Prostate gland (tissue), 2 donors: ENCODE results near the gene COA8.

Experiments
- POLR2A ChIP-seq: fragments of 450-650 bp; IDR thresholded peaks from one replicate; pipeline ENCODE4 v1.6.1; 2016; ENCODE audit warnings: antibody characterized with exemption, mild to moderate bottlenecking
- POLR2AphosphoS5 ChIP-seq: sonication (generic); formaldehyde crosslinking; IDR thresholded peaks from one replicate; pipeline ENCODE4 v1.6.1; 2017; ENCODE audit warnings: antibody characterized with exemption
- TF ChIP-seq, protein P1 (sequence below), 4 experiments: fragments of 200-600 bp in 2 of 4; fragments of 450-650 bp in 2 of 4; sonication (generic) in 2 of 4; IDR thresholded peaks; 1 replicate in 3 of 4; 2 replicates in 1 of 4; pipeline ENCODE4 v1.5.1; 2016 to 2019; ENCODE audit warnings: antibody characterized with exemption in 4 of 4, mild to moderate bottlenecking in 2 of 4, moderate library complexity in 2 of 4

DNA sequence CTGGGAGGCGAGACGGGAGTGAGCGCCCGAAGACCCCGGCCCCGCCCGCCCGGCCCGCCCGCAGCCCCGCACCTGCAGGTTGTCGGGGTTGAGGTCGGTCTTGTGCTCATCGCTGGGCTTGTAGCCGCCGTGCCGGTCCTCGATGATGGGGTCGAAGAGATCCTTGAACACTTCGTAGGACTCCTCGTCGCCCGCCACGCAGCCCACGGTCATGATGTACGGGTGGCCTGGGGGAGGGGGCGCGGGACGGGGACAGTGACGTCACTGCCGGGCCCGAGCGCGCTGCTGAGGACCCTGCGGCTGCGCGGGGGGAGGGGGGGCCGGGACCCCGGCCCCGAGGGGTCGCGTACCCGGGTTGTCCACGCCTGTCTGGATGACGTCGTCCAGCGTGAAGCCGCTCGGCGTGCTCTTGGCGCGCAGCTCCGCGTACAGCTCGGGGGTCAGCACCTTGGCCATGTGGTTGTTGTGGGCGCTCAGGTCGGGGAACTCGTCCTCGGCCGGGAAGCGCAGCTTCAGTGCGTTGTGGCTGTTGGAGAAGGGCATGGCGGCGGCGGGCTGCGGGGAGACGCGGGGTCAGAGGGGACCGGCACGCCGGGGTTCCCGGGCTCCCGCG lies 40.7 kb upstream of the COA8 start:
- TF ChIP-seq, protein P1, sequence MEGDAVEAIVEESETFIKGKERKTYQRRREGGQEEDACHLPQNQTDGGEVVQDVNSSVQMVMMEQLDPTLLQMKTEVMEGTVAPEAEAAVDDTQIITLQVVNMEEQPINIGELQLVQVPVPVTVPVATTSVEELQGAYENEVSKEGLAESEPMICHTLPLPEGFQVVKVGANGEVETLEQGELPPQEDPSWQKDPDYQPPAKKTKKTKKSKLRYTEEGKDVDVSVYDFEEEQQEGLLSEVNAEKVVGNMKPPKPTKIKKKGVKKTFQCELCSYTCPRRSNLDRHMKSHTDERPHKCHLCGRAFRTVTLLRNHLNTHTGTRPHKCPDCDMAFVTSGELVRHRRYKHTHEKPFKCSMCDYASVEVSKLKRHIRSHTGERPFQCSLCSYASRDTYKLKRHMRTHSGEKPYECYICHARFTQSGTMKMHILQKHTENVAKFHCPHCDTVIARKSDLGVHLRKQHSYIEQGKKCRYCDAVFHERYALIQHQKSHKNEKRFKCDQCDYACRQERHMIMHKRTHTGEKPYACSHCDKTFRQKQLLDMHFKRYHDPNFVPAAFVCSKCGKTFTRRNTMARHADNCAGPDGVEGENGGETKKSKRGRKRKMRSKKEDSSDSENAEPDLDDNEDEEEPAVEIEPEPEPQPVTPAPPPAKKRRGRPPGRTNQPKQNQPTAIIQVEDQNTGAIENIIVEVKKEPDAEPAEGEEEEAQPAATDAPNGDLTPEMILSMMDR (IDR thresholded peaks at IDR 0.05), result no peak
- TF ChIP-seq POLR2A, result no peak
- TF ChIP-seq POLR2AphosphoS5, result no peak
